HG02852 (cell line): Measurements from ENCODE around the gene LCNL1.

ENCODE experiments used
- ATAC-seq: cut with Tn5 transposase; IDR thresholded peaks from one replicate; pipeline ENCODE4 v1.9.1; 2021; ENCODE audit warnings: mild to moderate bottlenecking, moderate library complexity; ENCODE audit not compliant: unreplicated experiment

Gene LCNL1

DNA sequence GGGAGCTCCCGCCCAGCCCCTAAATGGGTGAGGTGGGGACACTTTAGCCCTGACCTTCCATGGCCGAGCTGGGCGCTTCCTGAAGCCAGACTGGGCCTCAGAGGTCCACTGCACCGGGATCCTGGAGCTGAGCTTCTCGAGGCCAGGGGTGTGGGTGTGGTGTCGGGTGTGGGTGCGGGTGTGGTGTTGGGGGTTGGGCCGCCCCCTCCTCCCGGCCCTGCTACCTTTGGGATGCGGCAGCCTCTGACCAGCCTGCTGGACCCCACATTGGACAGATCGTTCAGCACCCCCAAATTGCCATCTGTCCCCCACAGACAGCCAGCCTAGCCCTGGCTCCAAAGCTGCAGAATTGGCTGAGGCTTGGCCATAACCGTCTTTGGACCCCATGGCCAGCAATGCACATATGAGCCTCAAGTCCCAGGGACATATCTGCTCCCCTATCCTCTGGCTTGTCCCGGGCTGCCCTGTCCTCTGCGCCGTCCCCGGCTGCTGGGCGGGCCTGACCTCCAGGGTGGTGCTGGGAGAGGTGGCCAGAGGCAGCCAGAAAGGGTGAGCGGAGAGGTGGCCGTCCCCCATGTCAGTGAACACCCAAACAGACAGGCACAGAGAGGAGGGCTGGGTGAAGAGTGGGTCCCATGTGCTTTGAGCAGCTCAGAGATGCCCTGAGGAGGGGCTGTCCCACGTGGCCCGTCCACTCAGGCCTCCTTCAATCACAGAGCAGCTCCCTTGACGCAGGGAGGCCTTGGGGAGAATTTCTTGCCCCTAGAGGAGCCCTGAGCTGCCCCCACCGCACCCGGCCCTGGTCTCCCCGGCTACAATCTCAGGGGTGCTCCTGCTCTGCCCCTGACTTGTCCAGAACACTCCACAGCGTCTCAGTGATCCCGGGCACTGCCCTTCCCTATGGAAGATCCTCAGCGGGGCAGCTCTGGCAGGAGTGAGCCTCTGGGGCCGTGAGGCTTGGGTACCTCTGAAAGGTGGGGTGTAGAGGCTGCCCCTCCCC lies 8.9 kb upstream of the LCNL1 start:
- no peak for ATAC-seq

DNA sequence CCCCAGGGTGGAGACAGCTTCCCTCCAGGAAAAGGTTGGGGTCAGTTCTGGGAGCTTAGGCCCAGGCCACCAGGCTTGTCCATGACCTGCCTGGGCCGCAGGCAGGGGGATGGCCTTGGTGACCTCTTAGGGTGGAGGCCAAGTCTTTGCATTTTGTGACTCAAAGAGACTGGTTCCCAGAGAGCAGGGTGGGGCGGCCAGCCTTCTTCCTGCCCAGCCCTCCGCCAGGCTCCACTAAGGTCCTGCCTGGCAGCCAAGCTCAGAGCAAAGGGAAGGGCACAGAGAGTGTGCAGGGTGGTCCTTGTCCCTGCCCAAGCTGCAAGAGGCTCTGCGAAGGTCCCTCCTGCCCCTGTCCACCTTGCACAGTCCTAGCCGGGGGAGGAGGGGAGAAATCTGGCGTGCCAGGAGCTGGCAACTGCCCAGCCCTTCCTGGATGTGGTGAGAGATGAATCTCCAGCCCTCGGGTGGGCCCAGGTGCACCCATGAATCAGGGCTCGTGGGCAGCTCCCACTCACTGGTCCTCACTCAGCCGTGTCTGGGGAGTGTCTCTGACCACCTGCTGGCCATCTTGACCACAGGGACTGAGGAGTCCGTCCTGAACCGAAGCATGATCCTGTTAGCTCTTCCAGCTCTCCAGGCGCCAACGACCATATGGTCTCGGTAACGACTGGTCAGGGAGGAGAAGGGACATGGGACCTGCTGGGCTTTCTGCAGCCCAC lies 7.8 kb upstream of the LCNL1 start:
- no peak for ATAC-seq

DNA sequence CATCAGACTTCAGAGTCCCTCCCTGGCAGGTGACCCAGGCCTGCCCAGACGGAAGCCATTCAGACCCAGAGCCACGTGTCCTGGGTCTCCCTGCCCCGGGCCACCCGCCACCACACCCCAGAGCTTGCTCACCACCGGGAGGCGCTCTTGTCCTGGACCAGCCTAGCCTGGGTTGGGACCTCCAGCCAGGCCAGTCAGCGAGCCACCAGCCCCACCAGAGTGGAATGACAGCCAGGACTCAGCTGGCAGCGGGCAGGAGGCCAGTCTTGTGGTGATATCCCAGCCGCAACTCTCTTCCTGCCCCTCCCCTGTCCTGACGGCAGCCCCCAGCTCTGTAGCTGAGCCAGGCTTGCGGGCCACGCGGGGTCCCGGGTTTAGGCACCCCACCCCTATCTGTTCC lies 7.1 kb upstream of the LCNL1 start:
- ATAC-seq: no peak

DNA sequence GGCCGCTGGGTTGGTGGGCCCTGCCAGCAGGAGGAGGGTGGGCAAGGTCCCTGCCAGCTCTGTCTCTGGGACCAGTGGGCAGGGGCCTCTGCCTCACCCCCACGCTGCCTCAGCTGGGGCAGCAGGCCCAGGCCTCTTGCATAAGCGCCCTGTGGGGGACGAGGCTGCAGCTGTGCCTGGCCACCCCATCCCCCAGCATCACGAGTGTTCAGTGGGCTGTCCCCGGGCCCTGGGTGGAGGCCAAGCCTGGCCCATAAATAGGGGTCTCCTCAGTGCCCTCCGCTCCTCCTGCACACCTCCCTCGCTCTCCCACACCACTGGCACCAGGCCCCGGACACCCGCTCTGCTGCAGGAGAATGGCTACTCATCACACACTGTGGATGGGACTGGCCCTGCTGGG lies 5.6 kb upstream of the LCNL1 start, which contains the start of gene PTGDS:
PTGDS (plus strand) TSS at position 282 of the 400 bp plus-strand sequence; CDS start at position 357, 75 bp downstream.
- no peak for ATAC-seq

DNA sequence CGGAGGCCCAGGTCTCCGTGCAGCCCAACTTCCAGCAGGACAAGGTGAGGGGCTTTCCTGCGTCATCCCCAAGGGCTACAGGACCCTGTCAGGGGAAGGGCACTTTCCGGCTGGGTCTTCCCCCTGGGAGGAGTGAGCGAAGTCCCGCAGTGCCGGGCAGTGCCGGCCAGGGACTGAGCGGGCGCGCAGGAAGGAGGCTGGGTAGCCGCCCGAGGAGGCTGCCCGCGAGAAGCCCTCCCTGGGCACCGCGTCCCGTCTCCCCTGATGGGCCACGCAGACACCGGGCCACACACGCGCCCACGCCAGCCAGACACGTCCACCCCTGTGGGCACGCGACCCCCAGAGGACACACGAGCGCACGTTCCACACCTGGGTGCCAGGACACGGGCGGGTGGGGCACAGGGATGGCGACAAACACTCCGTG lies 5.1 kb upstream of the LCNL1 start:
- no peak for ATAC-seq

DNA sequence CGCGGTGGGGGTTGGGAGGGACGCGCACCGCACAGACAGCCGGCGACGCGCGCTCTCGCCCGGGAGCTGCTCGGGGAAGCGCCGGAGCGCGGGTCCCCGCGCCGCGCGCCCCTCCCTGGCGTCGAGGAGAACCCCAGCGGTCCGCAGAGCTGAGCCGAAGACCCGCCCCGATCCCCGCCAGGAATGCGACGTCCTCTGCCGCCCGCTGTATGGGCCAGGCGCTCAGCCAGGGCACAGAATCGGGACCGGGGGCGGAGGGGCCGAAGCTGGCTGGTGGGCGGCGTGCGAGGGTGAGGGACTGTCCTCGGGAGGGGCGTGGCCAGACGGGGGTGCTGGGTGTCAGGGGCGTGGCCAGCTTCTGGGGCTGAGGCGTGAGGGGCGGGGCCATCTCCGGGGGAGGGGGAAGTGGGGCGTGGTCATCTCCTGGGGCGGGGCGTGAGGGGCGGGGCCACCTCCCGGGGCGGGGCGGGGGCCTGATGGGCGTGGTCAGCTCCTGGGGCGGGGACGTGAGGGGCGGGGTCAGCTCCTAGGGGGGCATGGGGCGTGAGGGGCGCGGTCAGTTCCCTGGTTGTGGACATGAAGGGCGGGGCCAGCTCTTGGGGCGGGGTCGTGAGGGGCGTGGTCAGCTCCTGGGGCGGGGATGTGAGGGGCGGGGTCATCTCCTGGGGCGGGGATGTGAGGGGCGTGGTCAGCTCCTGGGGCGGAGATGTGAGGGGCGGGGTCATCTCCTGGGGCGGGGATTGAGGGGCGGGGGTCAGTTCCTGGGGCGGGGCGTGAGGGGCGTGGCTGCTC lies 4.5 kb upstream of the LCNL1 start:
- ATAC-seq: no peak

DNA sequence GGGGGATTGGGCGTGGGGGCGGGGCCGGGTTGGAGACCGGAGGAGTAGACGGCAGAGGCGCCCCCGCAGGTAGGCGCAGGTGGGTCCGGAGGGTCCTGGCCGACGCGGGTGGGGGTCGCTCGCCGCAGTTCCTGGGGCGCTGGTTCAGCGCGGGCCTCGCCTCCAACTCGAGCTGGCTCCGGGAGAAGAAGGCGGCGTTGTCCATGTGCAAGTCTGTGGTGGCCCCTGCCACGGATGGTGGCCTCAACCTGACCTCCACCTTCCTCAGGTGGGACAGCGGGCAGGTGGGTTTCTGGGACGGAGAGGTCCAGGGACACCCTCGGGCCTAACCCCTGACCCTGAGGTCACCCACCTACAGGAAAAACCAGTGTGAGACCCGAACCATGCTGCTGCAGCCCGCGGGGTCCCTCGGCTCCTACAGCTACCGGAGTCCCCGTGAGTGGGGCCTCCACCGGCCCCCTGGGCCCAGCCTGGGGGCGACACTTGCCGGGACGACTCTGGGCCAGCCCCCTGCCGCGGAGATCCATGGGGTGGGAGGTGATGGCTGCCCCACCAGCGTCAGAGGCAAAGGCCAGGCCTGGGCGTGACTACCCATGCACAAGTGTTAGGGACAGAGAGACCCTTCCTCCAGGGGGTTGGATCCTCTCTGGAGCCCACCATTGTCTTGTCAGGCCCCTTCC lies 3.8 kb upstream of the LCNL1 start:
- no peak for ATAC-seq

DNA sequence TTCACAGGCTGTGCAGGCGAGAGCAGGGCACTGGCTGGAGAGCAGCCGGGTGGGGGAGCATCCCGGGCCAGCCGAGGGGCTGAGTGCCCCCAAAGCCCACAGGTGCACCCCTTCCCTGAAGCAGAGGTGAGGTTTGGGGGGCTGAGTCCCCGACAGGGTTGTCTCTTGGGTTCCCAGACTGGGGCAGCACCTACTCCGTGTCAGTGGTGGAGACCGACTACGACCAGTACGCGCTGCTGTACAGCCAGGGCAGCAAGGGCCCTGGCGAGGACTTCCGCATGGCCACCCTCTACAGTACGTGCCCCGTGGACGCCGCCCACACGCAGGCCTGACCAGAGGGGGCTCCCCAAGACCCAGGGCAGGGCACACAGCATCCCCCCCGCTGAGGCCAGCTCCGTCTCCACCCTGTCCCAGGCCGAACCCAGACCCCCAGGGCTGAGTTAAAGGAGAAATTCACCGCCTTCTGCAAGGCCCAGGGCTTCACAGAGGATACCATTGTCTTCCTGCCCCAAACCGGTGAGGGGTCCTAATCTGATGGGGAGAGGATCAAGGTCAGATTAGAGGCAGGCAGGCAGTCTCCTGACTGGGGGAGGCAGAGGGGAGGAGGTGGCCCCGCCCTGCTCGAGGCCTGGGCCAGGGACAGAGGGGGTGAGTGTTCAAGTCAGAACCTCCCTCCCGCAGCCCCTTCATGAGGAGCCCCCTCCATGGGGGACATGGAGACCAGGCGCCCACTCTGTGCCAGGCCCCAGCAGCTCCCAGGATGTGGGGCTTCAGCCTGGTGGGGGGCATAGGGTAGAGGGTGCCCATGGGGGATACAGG lies 2.8 kb upstream of the LCNL1 start:
- ATAC-seq: no peak

DNA sequence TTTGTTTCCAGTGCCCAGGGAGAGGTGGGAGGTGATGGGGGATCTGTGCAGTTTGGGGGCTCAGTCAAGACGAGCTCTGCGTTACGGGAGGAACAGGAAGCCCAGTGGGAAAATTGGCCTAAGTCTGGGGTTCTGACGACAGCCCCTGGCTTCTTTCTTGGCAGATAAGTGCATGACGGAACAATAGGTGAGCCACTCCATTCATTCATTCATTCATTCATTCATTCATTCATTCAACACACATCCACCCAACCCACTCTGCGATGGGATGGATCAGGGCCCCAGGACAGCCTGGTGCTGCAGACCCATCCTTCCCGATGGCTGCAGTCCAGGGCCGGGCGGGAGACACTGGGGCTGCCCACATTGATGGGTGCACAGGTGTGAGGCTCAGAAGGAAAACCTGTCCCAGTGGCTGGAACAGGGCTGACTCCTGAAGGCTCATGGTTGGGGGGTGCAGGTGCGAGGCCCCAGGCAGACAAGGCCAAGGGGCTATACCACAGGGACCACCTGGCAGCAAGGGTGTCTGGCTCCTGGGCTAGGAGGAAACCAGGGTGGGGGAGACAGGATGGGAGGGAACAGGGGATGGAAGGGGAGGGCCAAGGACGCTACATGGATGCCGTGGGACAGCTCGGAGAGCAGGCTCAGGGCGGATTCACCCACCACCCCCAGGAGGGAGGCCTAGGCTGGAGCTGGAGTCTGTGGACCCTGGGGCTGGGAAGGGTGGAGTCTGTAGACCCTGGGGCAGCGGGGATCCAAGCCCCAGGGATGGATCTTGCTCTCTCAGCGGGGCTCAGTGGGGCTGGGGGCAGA lies 1.9 kb upstream of the LCNL1 start:
- ATAC-seq: no peak

DNA sequence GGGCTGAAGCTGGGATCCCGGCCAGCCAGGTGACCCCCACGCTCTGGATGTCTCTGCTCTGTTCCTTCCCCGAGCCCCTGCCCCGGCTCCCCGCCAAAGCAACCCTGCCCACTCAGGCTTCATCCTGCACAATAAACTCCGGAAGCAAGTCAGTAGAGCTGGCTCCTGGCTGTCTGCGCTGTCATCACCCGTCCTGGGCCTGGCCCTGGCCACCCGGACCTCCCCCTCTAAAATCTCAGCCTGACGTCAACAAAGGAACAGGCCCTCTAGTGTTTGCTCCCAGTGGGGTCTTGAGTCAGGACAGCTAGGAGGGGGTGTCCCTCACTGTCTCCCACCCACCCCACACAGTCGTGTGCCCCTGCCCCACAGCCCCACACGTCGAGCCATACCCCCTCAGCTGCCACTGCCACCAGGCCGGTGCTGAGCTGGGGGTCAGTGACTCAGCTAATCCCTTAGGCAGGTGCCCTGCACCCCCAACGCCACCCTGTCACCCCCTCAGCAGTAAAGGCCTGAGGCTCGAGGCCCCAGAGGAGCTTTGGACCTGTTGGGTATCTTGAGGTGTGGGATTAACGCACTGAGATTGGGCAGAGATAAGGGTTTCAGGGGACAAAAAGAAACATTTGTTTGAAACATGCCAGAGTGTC lies 1.1 kb upstream of the LCNL1 start:
- ATAC-seq: no peak

DNA sequence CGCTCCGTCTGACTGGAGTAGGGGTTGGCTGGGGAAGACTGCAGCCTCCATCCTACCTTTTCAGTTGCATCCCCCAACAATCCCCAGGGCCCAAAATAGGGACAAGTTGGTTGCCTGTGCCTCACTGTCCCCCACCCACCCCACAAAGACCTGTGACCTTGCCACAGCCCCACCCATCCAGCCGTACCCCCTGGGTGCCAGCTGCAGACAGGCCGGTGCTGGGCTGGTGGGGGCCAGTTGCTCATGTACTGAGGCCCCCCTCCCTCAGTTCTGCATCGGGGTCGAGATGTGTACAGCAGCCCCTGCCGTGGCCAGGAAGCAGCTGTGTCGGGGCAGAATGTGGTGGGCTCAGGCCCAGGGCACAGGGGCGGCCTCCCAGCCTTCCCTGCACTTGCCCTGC lies 374 bp downstream of the LCNL1 start:
- no peak for ATAC-seq

DNA sequence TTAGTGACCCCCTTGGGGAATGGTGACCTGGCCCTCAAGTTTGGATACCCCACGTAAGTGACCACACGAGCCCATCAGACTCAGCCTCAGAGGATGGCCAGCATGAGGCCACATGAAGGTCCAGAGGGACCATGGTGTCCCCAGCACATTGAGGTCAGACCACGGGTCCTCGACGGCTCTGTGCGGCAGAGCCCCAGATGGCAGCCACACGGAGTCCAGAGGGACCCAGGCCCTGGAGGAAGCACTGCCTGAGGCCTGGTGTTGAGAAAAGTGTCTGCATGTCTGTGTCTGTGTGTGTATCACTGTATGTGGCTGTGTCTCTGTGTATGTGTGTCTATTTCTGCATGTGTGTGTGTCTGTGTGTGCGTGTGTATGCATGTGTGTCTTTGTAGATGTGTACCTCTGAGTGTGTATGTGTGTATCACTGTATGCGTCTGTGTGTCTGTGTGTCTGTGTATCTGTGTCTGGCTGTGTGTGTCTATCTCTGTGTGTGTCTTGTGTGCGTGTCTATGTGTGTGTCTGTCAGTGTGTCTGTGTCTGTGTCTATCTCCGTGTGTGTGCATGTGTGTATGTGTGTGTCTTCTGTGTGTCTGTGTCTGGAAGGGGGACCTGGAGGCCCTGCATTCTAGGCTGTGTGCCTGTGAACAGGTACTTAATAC lies 992 bp downstream of the LCNL1 start:
- ATAC-seq: no peak

DNA sequence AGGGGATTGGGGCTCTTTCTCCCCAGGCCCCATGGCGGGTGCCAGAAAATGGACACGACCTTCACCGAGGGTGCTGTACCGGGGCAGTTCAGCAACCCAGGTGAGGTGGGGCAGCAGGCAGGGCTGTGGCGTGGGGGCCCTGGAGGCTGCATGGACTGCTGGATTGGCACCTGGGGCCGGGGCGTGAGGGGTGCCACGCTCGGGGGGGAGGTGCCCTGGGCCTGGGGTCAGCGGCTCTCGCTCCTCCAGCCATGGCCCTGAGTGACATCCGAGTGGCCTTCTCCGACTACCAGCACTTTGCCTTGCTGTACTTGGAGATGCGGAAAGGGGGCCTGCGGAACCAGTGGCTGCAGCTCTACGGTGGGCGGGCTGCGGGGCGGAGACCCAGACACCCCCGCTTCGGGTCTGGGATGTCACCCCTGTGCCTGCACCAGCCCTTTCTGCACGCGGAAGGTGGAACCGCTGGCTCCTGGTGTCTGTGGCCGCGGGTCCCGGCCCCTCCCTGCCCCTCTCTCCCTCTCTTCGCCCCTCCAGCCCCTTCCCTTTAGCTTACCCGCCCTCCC lies 1.8 kb downstream of the LCNL1 start:
- ATAC-seq: no peak

DNA sequence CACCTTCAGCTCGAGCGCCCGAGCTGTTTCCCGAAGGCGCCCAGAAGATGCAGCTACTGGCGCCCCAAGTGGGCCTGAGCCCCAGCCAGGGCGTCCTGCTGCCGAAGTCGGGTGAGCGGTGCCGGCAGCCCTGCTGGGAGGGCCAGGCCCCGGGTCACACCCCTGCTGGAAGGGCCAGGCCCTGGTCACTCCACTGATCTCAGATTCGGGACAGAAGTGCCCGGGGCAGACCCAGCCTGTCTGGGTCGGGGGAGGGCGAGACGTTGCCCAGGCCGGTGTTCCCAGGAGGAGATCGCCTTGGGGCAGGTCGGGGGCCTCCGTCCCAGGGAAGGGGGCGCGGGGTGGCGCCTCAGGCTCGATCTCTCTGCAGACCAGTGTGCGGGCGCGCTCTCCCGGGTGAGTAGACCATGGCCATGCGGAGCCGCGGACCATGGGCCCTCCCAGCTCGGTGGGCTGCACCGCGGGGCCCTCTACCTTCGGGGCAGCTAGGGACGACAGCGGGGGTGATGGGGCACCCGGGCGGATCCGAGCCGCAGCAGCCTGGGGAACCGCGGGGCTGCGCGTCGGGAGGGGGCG lies 2.3 kb downstream of the LCNL1 start:
- no peak for ATAC-seq

DNA sequence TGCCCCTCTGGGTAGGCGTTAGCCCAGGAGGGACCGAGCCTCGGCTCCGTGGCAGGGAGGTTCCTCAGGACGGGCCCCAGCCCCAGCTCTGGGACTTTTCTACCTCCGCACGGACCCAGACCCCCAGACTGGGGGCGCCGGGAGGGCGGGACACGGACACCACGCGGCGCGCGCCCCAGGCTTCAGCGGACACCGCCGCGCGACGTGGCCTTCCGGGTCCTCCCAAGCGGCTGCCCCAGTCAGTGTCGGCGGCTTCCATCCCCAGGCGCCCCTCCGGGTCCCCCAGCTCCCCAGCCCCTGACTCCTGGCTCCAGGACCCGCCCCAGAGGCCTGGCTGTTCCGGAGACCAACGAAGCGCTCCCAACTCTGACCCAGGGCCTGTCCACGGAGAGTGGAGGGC lies 3.1 kb downstream of the LCNL1 start:
- ATAC-seq: no peak

DNA sequence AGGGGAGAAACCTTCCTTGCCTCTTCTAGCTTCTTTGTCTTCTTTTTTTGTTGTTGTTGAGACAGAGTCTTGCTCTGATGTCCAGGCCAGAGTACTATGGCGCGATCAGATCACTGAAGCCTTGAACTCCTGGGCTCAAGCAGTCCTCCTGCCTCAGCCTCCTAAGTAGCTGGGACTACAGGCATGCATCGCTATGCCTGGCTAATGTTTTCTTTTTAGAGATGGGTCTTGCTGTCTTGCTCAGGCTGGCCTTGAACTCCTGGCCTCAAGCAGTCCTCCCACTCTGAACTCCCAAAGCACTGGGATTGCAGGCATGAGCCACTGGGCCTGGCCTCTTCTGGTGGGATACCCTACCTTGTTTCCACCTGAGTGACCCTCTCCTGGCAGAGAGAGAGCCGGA lies 6.1 kb downstream of the LCNL1 start:
- no peak for ATAC-seq

DNA sequence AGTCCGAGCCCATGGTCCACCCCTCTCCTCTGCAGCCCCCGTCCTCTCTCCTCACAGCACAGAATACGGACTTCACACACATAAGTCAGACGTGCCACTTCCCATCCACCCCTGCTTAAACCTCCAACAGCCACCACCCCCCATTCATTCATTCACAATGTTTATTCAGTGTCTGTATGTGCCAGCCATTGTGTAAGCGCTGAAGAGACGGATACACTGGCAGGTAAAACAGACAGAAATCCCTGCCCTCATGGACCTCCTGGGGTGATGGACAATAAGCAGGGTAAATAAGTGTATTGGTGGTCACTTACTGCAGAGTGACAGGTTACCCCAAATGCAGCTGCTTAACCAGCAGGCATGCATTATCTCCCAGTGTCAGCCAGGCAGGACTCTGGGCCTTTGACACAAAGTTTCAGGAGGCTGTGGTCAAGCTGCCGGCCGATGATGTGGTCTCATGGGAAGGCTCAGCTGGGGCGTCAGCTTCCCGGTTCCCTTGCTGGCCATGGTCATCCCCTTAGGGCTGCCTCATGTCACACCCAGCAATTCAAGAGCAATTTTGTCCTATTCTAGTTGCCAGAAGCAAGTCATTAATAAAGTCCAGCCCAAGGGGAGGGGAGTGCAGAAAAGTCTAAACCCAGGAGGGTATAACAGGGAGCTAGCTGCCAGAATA lies 7.6 kb downstream of the LCNL1 start:
- no peak for ATAC-seq
